ENCODE data around the gene SRSF4.

SRSF4 gene

GRCh38 chr1:29177022-29177705 lies 4.5 kb downstream of the SRSF4 start:
- no CpG with 5 or more reads among the region's 12 CpGs for WGBS (ENCODE audit: extremely low coverage, insufficient coverage, insufficient read length)
- no peak overlapping the region for H2BK12ac ChIP-seq (ENCODE audit: low read length)
- H3K4me2 ChIP-seq (ENCODE audit: low read length): no peak overlapping the region
- no peak overlapping the region for H3K23ac ChIP-seq (ENCODE audit: low read length)
- no peak overlapping the region for H3K4me3 ChIP-seq (ENCODE audit: low read depth, low read length)
- no peaks in the 10 kb centered on the region for H3K9me3 ChIP-seq (ENCODE audit: insufficient read depth, low read depth, low read length)
- no peak overlapping the region for H2AK5ac ChIP-seq (ENCODE audit: low read length)
- peaks cover 3 to 6% of the 10 kb centered on the region in 2 experiments for H3K4me1 ChIP-seq (ENCODE audit: control insufficient read depth in 1 of 2, insufficient read depth in 2 of 2, low read length in 2 of 2)
- H4K8ac ChIP-seq (ENCODE audit: low read depth, low read length): no peak overlapping the region
- H3K79me1 ChIP-seq (ENCODE audit: low read length): peaks cover 14% of the 10 kb centered on the region
- peaks cover 27% of the 10 kb centered on the region for H3K79me2 ChIP-seq (ENCODE audit: control insufficient read depth, insufficient read depth, low read length, poor library complexity)
- H4K12ac ChIP-seq (ENCODE audit: low read depth, low read length): no peak overlapping the region
- no peak overlapping the region for H3K14ac ChIP-seq (ENCODE audit: low read length)
- no peak overlapping the region for H3K9ac ChIP-seq (ENCODE audit: low read length)
- H3K27ac ChIP-seq (ENCODE audit: low read depth, low read length): no peak overlapping the region
- no peak overlapping the region for H3K18ac ChIP-seq (ENCODE audit: low read length)
- H3K27me3 ChIP-seq (ENCODE audit: insufficient read depth, low read length): no peaks in the 10 kb centered on the region
- no peak overlapping the region for H2BK5ac ChIP-seq (ENCODE audit: low read depth, low read length, poor library complexity)
- no peak overlapping the region for H2BK120ac ChIP-seq (ENCODE audit: insufficient read depth, low read length, poor library complexity)
- no peak for DNase-seq
- H2AFZ ChIP-seq (ENCODE audit: insufficient read depth, low read length, poor library complexity): no peak overlapping the region
- peaks cover 5 to 9% of the 10 kb centered on the region in 2 experiments for H3K36me3 ChIP-seq (ENCODE audit: control insufficient read depth in 1 of 2, insufficient read depth in 2 of 2, low read length in 2 of 2)
- H3K4ac ChIP-seq (ENCODE audit: low read depth, low read length): peak overlapping the region; percentile 86
- no peak overlapping the region for H4K91ac ChIP-seq (ENCODE audit: low read depth, low read length)

GRCh38 chr1:29176576-29176975 lies 5.1 kb downstream of the SRSF4 start:
- Histone ChIP-seq H3K14ac (ENCODE audit: low read length) (no peak overlapping the region), H2BK120ac (ENCODE audit: insufficient read depth, low read length, poor library complexity) (no peak overlapping the region), H3K79me2 (ENCODE audit: control insufficient read depth, insufficient read depth, low read length, poor library complexity) (peaks cover 26% of the 10 kb centered on the region), H3K36me3 (ENCODE audit: control insufficient read depth in 1 of 2, insufficient read depth in 2 of 2, low read length in 2 of 2) (peaks cover 5 to 9% of the 10 kb centered on the region in 2 experiments), H3K9me3 (ENCODE audit: insufficient read depth, low read depth, low read length) (no peaks in the 10 kb centered on the region), H3K27me3 (ENCODE audit: insufficient read depth, low read length) (no peaks in the 10 kb centered on the region), H2BK12ac (ENCODE audit: low read length) (no peak overlapping the region), H4K91ac (ENCODE audit: low read depth, low read length) (no peak overlapping the region), H3K4me2 (ENCODE audit: low read length) (no peak overlapping the region), H3K18ac (ENCODE audit: low read length) (no peak overlapping the region), H3K79me1 (ENCODE audit: low read length) (peaks cover 11% of the 10 kb centered on the region), H2AK5ac (ENCODE audit: low read length) (no peak overlapping the region), H3K27ac (ENCODE audit: low read depth, low read length) (no peak overlapping the region), H3K4ac (ENCODE audit: low read depth, low read length) (peak overlapping the region; percentile 62), H2BK5ac (ENCODE audit: low read depth, low read length, poor library complexity) (no peak overlapping the region), H3K23ac (ENCODE audit: low read length) (no peak overlapping the region), H2AFZ (ENCODE audit: insufficient read depth, low read length, poor library complexity) (no peak overlapping the region), H3K4me3 (ENCODE audit: low read depth, low read length) (no peak overlapping the region), H4K12ac (ENCODE audit: low read depth, low read length) (no peak overlapping the region), H3K9ac (ENCODE audit: low read length) (no peak overlapping the region), H4K8ac (ENCODE audit: low read depth, low read length) (no peak overlapping the region), H3K4me1 (ENCODE audit: control insufficient read depth in 1 of 2, insufficient read depth in 2 of 2, low read length in 2 of 2) (peaks cover 3 to 4% of the 10 kb centered on the region in 2 experiments)
- no CpG with 5 or more reads among the region's 4 CpGs for WGBS (ENCODE audit: extremely low coverage, insufficient coverage, insufficient read length)
- DNase-seq: no peak

- H3K36me3 ChIP-seq (ENCODE audit: control insufficient read depth in 1 of 2, insufficient read depth in 2 of 2, low read length in 2 of 2): peaks cover 3 to 7% of the 10 kb centered on the region in 2 experiments
- H2BK120ac ChIP-seq (ENCODE audit: insufficient read depth, low read length, poor library complexity): no peak overlapping the region
- H3K23ac ChIP-seq (ENCODE audit: low read length): no peak overlapping the region
- no peak for DNase-seq
- no peaks in the 10 kb centered on the region for H3K27me3 ChIP-seq (ENCODE audit: insufficient read depth, low read length)
- H2BK5ac ChIP-seq (ENCODE audit: low read depth, low read length, poor library complexity): no peak overlapping the region
- peaks cover 2% of the 10 kb centered on the region for H3K79me1 ChIP-seq (ENCODE audit: low read length)
- H4K8ac ChIP-seq (ENCODE audit: low read depth, low read length): no peak overlapping the region
- no peak overlapping the region for H4K12ac ChIP-seq (ENCODE audit: low read depth, low read length)
- no CpG with 5 or more reads among the region's 8 CpGs for WGBS (ENCODE audit: extremely low coverage, insufficient coverage, insufficient read length)
- H3K4me1 ChIP-seq (ENCODE audit: control insufficient read depth in 1 of 2, insufficient read depth in 2 of 2, low read length in 2 of 2): peaks cover 0 to 3% of the 10 kb centered on the region in 2 experiments
- no peak overlapping the region for H3K4me2 ChIP-seq (ENCODE audit: low read length)
- no peak overlapping the region for H3K27ac ChIP-seq (ENCODE audit: low read depth, low read length)
- H4K91ac ChIP-seq (ENCODE audit: low read depth, low read length): no peak overlapping the region
- H3K4me3 ChIP-seq (ENCODE audit: low read depth, low read length): no peak overlapping the region
- no peak overlapping the region for H2BK12ac ChIP-seq (ENCODE audit: low read length)
- H2AK5ac ChIP-seq (ENCODE audit: low read length): no peak overlapping the region
- H3K18ac ChIP-seq (ENCODE audit: low read length): no peak overlapping the region
- H3K9ac ChIP-seq (ENCODE audit: low read length): no peak overlapping the region
- no peaks in the 10 kb centered on the region for H3K9me3 ChIP-seq (ENCODE audit: insufficient read depth, low read depth, low read length)
- no peak overlapping the region for H2AFZ ChIP-seq (ENCODE audit: insufficient read depth, low read length, poor library complexity)
- H3K79me2 ChIP-seq (ENCODE audit: control insufficient read depth, insufficient read depth, low read length, poor library complexity): peaks cover 15% of the 10 kb centered on the region
- H3K4ac ChIP-seq (ENCODE audit: low read depth, low read length): peak overlapping the region; percentile 16
- no peak overlapping the region for H3K14ac ChIP-seq (ENCODE audit: low read length)
Observed at GRCh38 chr1:29172415-29172939, 9.2 kb downstream of the SRSF4 start.

- H3K36me3 ChIP-seq (ENCODE audit: control insufficient read depth in 1 of 2, insufficient read depth in 2 of 2, low read length in 2 of 2): peaks cover 5 to 10% of the 10 kb centered on the region in 2 experiments
- H3K23ac ChIP-seq (ENCODE audit: low read length): no peak overlapping the region
- peaks cover 10% of the 10 kb centered on the region for H3K79me2 ChIP-seq (ENCODE audit: control insufficient read depth, insufficient read depth, low read length, poor library complexity)
- no peak overlapping the region for H3K9ac ChIP-seq (ENCODE audit: low read length)
- no peak overlapping the region for H3K4me3 ChIP-seq (ENCODE audit: low read depth, low read length)
- no peak overlapping the region for H3K14ac ChIP-seq (ENCODE audit: low read length)
- no peak overlapping the region for H2AK5ac ChIP-seq (ENCODE audit: low read length)
- no peak overlapping the region for H2BK5ac ChIP-seq (ENCODE audit: low read depth, low read length, poor library complexity)
- WGBS (ENCODE audit: extremely low coverage, insufficient coverage, insufficient read length): no CpG with 5 or more reads among the region's 5 CpGs
- no peak overlapping the region for H4K8ac ChIP-seq (ENCODE audit: low read depth, low read length)
- no peaks in the 10 kb centered on the region for H3K79me1 ChIP-seq (ENCODE audit: low read length)
- no peak overlapping the region for H3K18ac ChIP-seq (ENCODE audit: low read length)
- H3K9me3 ChIP-seq (ENCODE audit: insufficient read depth, low read depth, low read length): no peaks in the 10 kb centered on the region
- H2BK120ac ChIP-seq (ENCODE audit: insufficient read depth, low read length, poor library complexity): no peak overlapping the region
- H3K27me3 ChIP-seq (ENCODE audit: insufficient read depth, low read length): no peaks in the 10 kb centered on the region
- DNase-seq: no peak
- peaks cover 0 to 1% of the 10 kb centered on the region in 2 experiments for H3K4me1 ChIP-seq (ENCODE audit: control insufficient read depth in 1 of 2, insufficient read depth in 2 of 2, low read length in 2 of 2)
- no peak overlapping the region for H2BK12ac ChIP-seq (ENCODE audit: low read length)
- no peak overlapping the region for H4K91ac ChIP-seq (ENCODE audit: low read depth, low read length)
- H2AFZ ChIP-seq (ENCODE audit: insufficient read depth, low read length, poor library complexity): no peak overlapping the region
- no peak overlapping the region for H4K12ac ChIP-seq (ENCODE audit: low read depth, low read length)
- H3K4me2 ChIP-seq (ENCODE audit: low read length): no peak overlapping the region
- peak overlapping the region; percentile 87 for H3K4ac ChIP-seq (ENCODE audit: low read depth, low read length)
- H3K27ac ChIP-seq (ENCODE audit: low read depth, low read length): no peak overlapping the region
Observed at GRCh38 chr1:29171521-29171920, 10.2 kb downstream of the SRSF4 start.
